NOMO-1 (cell line): ENCODE data around the gene FLRT1.

ENCODE experiments used
- DNase-seq, 2 experiments: peaks; one replicate each; lab custom pipeline; 2025; ENCODE audit not compliant: unreplicated experiment in 2 of 2; lab: John Stamatoyannopoulos, UW

Gene FLRT1, protein sequence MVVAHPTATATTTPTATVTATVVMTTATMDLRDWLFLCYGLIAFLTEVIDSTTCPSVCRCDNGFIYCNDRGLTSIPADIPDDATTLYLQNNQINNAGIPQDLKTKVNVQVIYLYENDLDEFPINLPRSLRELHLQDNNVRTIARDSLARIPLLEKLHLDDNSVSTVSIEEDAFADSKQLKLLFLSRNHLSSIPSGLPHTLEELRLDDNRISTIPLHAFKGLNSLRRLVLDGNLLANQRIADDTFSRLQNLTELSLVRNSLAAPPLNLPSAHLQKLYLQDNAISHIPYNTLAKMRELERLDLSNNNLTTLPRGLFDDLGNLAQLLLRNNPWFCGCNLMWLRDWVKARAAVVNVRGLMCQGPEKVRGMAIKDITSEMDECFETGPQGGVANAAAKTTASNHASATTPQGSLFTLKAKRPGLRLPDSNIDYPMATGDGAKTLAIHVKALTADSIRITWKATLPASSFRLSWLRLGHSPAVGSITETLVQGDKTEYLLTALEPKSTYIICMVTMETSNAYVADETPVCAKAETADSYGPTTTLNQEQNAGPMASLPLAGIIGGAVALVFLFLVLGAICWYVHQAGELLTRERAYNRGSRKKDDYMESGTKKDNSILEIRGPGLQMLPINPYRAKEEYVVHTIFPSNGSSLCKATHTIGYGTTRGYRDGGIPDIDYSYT

GRCh38 chr11:64035576-64035975 is at the start of gene FLRT1:
TSS of gene FLRT1 (plus strand) at chr11:64035931. CDS start at chr11:64116268, 80,337 bp downstream.
- DNase-seq, result peak in 1 of 2 experiments; percentile 20

- peak; percentile 81 to 88 for DNase-seq
Measured at GRCh38 chr11:63986156-63986931, 49.4 kb upstream of the FLRT1 start, which contains the start of gene OTUB1. TSS of gene OTUB1 (plus strand) at chr11:63986438. CDS start at chr11:63986457, 19 bp downstream.

DNA sequence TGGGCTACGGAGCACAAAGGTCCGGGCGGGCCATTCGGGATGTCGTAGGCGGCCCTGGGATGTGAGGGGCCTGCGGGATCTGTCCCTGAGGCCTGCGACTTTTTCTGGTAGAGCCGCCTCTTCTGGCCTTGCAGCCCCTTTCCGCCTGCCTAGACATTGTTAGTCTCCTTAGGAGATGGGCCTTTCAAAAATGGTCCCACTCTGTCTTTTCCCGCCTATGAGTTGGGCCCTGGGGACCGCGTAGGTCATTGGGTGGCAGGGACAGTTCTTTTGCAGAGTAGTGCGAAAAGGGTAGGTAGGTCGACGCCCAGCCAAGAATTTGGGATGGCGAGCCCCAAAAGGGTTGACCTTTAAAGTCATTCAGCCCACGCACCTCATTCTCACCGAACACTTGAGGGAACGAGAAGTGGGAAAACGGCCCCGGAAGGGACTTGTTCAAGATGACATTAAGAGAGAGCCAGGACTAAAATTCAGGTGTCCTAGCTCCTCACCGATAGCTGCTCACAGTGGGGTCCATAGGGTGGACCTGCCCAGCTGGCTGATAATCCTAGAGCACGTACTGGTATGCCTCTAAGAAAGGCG is 48.7 kb upstream of the FLRT1 start:
- no peak for DNase-seq

DNA sequence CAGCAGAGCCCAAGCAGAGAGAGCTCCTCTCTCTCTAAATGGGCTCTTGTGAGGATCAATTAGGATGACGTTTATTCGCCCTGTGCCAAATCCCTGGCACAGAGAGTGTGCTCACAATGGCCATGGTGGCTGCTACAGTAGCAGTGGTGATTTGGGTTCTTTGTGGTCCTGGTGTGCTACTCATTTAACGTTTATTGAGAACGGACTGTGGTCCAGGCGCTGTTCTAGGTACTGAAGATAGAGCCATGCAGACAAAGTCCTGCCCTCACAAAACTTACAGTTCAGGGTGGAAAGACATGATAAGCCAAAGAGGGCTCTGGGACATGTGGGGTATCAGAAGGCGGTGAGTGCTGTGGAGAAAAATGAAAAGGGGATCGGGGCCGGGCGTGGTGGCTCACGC is 44.2 kb upstream of the FLRT1 start:
- DNase-seq, result no peak

- no peak for DNase-seq
Measured at GRCh38 chr11:63993100-63993499, 42.6 kb upstream of the FLRT1 start.

DNA sequence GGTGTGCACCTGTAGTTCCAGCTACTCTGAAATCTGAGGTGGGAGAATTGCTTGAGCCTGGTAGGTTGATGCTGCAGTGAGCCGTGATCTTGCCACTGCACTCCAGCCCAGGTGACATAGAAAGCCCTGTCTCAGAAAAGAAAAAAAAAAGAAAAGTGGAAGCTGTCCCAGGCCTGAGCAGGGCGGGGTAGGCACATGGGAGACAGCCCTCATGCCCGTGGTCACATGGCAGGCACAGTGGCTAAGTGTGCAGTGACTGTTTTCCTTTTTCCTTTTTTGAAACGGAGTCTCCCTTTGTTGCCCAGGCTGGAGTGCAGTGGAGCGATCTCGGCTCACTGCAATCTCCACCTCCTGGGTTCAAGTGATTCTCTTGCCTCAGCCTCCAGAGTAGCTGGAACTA is 41.7 kb upstream of the FLRT1 start:
- DNase-seq, result no peak

- no peak for DNase-seq
Measured at GRCh38 chr11:63996512-63996911, 39.2 kb upstream of the FLRT1 start.

- DNase-seq, result no peak
Measured at GRCh38 chr11:63997104-63997700, 38.5 kb upstream of the FLRT1 start.

DNA sequence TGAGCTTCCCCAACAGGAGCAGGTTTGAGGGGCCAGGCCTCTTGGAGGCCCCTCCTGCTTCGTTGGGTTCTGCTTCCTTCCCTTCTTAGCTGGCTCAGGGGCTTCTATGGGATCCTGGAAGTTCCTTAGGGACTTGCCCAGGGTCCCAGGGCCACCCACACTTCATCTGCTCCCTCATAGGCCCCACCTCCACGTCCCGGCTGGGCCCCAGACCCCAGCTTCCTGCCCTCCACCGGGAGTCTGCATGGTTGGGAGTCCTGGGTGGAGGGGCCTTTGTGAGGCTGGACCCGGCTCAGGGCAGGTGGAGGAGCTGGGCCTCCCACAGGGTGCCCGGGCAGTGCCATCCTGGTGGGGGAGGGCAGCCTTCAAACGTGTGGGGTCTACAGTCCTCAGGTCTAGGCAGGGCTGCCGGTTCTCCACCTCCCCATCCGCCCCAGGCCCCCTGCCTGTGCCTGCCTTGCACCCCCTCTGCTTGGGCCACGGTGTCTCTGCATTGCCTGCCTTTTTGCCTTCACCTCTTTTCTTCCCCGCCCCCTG is 37.9 kb upstream of the FLRT1 start:
- DNase-seq, result no peak

GRCh38 chr11:63998558-63999348 is 37.0 kb upstream of the FLRT1 start:
- DNase-seq, result no peak

GRCh38 chr11:63999349-64000025 is 36.2 kb upstream of the FLRT1 start:
- DNase-seq, result no peak

DNA sequence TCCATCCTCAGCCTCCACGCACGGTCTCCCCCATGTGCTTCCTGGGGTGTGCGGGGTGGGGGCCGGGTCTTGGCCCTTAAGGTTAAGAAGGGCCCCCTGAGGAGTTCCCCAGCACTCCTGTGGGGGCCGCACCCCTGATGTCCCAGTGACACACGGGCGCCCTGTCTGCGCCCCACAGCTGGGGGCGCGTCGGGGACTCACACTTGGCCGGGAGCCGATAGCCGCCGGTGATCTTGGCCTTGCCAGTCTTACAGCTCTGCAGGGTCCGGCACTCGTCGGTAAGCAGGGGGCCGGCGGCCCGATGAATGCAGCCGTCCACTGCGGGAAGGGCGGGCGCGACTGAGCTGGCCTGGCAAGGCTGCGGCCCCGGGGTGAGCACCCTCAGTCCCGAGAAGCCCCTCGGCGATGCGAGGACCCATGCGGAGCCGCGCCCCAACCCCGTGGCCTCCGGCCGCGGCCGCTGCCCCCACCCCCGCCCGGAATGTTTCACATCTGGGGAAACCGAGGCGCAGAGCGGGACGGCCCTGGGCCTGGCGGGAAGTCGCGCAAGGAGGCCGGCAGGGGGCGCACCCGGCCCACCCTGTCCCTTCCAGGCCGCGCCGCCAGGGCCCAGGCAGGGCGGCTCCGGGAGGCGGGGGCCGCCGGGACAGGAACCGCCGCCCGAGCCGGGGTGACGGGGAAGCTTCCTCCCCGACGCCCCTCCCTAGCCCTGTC is 35.5 kb upstream of the FLRT1 start:
- DNase-seq, result peak in 1 of 2 experiments; percentile 26

DNA sequence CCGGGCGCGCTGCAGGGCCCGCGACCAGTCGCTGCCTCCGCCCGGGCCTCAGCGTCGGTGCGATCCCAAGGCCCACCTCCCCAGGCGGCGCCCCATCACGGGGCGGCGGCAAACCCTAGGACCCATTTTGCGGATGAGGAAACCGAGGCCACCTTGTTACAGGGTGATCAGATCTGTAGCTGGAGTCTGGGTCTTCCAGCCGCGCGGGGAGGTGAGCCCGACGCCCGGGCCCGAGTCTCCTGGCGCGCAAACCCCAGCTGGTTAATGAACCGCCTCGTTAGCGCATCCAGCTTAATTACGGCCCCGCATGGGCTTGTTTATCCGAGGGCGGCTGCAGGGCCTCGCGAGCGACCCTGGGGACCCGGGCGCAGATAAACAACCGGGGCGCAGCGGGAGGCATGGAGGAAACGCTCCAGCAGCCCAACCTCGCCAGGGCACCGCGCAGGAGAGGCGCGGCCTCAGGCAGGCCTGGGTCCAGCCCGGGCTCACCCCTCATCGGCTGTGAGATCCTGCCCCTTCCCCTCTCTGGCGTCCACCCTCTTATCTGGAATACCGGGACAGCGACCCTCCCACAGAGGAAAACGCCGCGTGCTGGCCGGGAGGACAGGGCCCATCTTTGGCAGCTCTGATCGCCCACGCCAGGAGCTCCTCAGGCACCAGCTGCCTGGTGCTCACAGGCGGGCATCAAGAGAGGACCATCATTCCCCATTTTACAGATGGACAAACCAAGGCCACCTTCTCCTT is 34.8 kb upstream of the FLRT1 start:
- no peak for DNase-seq

DNA sequence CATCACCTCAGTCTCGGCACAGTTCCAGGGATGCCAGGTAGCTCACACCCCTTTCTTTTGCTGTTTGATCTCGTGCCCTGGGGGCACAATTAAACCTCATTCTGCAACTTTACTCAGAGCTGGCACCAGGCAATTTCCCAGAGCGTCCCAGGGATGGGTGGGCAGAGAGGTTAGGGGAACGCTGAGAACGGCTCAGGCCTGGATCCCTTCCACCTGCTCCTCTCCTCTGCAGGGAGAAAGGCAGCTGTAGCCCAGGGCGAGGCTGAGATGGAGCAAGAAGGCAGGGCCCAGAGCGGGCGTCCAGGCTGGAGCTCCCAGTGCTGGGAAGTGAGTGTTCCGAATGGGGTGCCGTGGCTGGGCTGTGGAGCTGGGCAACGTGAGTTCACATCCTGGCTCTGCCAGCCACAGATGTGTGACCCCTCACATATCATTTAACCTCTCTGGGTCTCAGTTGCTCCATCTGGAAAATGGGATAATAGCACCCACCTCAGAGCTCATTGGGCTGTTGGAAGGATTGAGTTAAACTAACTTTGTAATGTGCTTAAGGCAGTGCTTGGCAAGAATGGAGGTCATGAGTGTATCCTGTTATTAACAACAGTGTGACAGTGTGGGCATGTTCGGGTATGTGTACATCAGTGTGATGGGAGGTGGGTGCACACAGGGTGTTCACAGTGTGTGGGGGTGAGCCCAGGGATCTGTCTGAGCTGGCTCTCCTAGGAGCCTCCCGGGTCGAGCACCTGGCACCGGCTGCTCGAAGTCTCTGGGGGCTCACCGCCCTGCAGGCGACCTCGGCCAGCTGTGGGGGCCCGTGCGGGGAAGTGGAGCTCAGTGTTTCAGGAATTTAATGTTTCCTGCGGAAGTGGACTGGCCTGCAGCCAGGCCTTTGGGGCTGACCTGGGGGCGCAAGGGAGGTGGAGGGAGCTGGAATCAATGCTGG is 34.0 kb upstream of the FLRT1 start:
- no peak for DNase-seq

DNA sequence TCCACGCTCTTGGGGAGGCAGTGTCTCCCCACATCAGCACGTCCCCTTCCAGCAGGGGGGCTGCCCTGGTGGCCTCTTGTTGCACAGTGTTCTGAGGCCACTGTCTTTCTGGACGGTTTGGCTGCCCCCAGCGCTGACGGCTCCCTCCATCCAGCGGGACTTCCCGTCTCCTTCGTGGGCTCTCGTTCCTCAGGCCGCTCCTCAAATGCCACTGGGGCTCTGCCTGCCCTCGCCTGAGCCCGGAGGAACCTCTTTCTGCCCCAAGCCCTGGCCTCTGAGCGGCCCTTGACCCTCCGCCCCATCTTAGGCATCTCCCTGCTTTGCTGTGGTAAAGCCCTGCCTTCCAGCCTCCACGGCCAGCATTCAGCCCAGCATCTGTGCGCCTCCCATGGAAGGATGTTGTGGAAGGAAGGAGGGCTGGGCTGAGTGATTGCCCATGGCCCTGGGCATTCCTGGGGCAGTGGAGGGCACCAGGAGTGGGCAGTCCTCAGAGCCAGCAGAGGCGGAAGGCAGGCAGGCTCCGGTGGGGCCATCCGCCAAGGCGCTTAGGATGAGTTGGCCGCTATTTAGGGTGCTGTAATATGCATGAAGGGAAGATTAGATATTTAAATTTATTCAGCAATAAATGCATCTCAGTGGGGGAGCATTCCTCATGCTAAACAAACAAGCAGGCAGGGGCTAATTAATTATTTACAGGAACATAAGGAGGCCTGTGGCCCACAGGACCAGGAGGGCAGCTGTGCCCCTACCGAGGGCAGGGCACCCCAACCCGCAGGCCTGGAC is 31.7 kb upstream of the FLRT1 start:
- no peak for DNase-seq

GRCh38 chr11:64004590-64004984 is 31.1 kb upstream of the FLRT1 start:
- no peak for DNase-seq
